Right lobe of liver (tissue), 6 donors: ENCODE results near the gene HCRT. TPM values are rescaled to one million over a fixed set of nuclear protein-coding genes. Genes with fewer than 3 reads are reported as not detected.
"Not testable (repeated sequence)": the region's sequence is repeated elsewhere in the genome, so short reads cannot be mapped to it uniquely, and the experiment has no call there.

ENCODE experiments used
- ATAC-seq, 4 donors: fragments of 200-7000 bp; cut with Tn5 transposase; one replicate each; pipeline ENCODE4 v1.9.1; 2020; ENCODE audit warnings: mild to moderate bottlenecking in 4 of 4, moderate library complexity in 4 of 4
- DNase-seq, 3 donors: peaks; one replicate each; pipeline ENCODE4 v3.0.0-alpha.2; 2020
- H3K27ac ChIP-seq, 3 donors: fragments of 200-600 bp; one replicate each; pipeline ENCODE4 v1.8.0; 2022
- H3K27me3 ChIP-seq, 2 donors: fragments of 200-600 bp; one replicate each; pipeline ENCODE4 v1.8.0; 2022
- H3K36me3 ChIP-seq, 4 donors: fragments of 200-600 bp; sonication (generic) in 1 of 4; one replicate each; pipeline versions ENCODE4 v1.5.1 to v1.8.0; 2017 to 2022; ENCODE audit warnings: control low read depth in 1 of 4
- H3K4me1 ChIP-seq, 4 donors: fragments of 200-600 bp; sonication (generic) in 1 of 4; one replicate each; pipeline versions ENCODE4 v1.5.1 to v1.8.0; 2017 to 2022; ENCODE audit warnings: control low read depth in 1 of 4
- H3K4me3 ChIP-seq, 3 donors: fragments of 200-600 bp; one replicate each; pipeline ENCODE4 v1.8.0; 2022
- H3K9me3 ChIP-seq, 4 donors: fragments of 200-600 bp; sonication (generic) in 1 of 4; one replicate each; pipeline versions ENCODE4 v1.5.1 to v1.8.0; 2017 to 2022; ENCODE audit warnings: control low read depth in 1 of 4
- POLR2A ChIP-seq: fragments of 450-650 bp; IDR thresholded peaks from one replicate; pipeline ENCODE4 v1.6.1; 2017; ENCODE audit warnings: antibody characterized with exemption, mild to moderate bottlenecking
- WGBS: methylation state at CpG from one replicate; pipeline ENCODE4 v1.1.6; 2018; ENCODE audit warnings: low coverage, low lambda C conversion rate; ENCODE audit not compliant: insufficient coverage; ENCODE audit errors: missing lambda C conversion rate; 5-methylcytosine and 5-hydroxymethylcytosine counted together
- intact Hi-C, 2 donors: fragments of 100-400 bp; cut with DNase I; formaldehyde crosslinking; loops; one replicate each; pipeline versions ENCODE4 v1.11.2 to v1.14.1; 2022
- total RNA-seq, 6 experiments: library from RNA; depleted of rRNA in 2 of 6; stranded (reverse); fragments of >200 nt in 2 of 6; fragmentation: NEBNext Ultra II Directional in 3 of 6; extraction: Animal tissue kit (Norgen Biotek cat#: 25700) in 3 of 6; gene quantifications; one replicate each; pipeline versions ENCODE4 v1.1.0 to v1.2.4, GENCODE V29; 2016 to 2023
- TF ChIP-seq, protein P1 (sequence below), 4 donors: fragments of 200-600 bp in 3 of 4; fragments of 450-650 bp in 1 of 4; IDR thresholded peaks; one replicate each; pipeline versions ENCODE4 v1.5.1 to v1.8.0; 2016 to 2022; ENCODE audit warnings: antibody characterized with exemption in 4 of 4, mild to moderate bottlenecking in 2 of 4
- donor health status: DM: no; HTN: yes; CAD: no.
- donor health status: DM: no; HTN: no; CAD: no.
- donor health status: DM: no; HTN: no; CAD: no.
- donor health status: DM: no; HTN: yes; CAD: no.
- donor health status: DM: no; HTN: yes; CAD: no.

HCRT gene
- total RNA-seq, 6 experiments from 2014 or later: not detected

DNA sequence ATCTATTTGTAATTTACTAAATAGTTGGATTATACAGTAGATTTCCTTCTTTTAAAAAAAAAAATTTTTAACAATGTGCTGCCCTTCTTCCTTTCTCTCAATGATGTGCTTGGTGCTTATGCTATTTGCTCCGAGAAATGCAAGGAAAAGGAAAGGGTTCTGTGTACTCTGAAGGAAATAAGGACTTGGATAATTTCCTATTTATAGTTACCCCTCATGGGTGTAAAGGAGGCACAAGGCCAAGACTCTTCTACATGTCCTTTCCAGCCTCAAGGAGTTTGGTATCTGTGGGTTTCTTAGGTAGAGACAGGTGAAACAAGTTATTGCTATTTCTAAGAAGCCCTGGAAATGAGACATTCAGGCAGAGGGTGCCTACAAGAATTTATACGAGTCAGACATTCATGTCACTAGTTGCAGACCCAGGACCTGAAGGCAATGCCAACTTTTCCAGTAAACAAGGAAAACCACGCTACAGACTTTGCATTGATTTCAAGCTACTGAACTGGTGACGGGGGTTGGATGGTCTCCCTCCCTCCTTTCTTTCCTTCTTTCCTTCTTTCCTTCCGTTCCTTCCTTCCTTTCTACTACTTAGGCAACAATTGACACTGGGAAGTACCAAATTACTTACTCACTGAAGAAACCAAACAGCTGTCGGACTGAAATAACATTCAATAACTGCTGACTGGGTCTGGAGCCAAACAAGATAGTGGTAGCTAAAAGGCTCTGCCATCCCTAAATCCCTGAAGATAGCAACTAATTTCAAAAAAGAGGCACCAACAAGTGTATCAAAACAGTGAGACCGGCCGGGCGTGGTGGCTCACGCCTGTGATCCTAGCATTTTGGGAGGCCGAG lies 42.8 kb upstream of the HCRT start:
- 56% methylated on average over 11 of the region's 11 CpGs for WGBS
- Histone ChIP-seq H3K4me3 (no peak overlapping the region), H3K36me3 (peaks cover 0 to 6% (median 2%) of the 10 kb centered on the region in 4 donors), H3K27me3 (no peaks in the 10 kb centered on the region), H3K27ac (no peak overlapping the region), H3K9me3 (no peaks in the 10 kb centered on the region), H3K4me1 (no peaks in the 10 kb centered on the region)
- no peak for ATAC-seq
- DNase-seq: no peak
- TF ChIP-seq POLR2A: no peak
- intact Hi-C loops: no loop called here

GRCh38 chr17:42225646-42226045 lies 40.4 kb upstream of the HCRT start:
- DNase-seq: no peak
- no peak for ATAC-seq
- 71% methylated on average over 5 of the region's 5 CpGs for WGBS
- Histone ChIP-seq H3K36me3 (peaks cover 0 to 17% (median 4%) of the 10 kb centered on the region in 4 donors), H3K4me1 (no peaks in the 10 kb centered on the region), H3K27me3 (no peaks in the 10 kb centered on the region), H3K27ac (no peak overlapping the region), H3K4me3 (no peak overlapping the region), H3K9me3 (no peaks in the 10 kb centered on the region)
- TF ChIP-seq, protein P1, sequence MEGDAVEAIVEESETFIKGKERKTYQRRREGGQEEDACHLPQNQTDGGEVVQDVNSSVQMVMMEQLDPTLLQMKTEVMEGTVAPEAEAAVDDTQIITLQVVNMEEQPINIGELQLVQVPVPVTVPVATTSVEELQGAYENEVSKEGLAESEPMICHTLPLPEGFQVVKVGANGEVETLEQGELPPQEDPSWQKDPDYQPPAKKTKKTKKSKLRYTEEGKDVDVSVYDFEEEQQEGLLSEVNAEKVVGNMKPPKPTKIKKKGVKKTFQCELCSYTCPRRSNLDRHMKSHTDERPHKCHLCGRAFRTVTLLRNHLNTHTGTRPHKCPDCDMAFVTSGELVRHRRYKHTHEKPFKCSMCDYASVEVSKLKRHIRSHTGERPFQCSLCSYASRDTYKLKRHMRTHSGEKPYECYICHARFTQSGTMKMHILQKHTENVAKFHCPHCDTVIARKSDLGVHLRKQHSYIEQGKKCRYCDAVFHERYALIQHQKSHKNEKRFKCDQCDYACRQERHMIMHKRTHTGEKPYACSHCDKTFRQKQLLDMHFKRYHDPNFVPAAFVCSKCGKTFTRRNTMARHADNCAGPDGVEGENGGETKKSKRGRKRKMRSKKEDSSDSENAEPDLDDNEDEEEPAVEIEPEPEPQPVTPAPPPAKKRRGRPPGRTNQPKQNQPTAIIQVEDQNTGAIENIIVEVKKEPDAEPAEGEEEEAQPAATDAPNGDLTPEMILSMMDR (IDR thresholded peaks at IDR 0.05): no peak
- TF ChIP-seq POLR2A: no peak
- intact Hi-C loops: no loop called here

DNA sequence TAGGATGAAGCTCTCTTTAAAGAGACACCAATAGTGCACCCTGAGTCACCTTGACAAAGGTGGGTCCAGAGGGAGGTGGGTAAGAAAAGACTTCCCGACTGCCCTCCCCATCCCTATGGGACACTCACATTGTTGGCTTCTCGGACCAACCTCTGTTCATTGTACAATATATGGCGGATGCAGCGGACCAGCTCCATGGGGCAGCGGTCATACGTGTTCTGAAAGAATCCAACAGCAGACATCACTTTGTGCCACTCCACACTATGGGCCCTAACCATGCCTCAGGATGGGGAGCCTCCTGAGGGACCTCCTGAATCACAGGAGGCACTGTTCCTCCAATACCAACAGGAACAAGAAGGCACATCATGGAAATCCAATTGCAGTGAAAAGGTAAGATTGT lies 39.4 kb upstream of the HCRT start:
- WGBS: 93% methylated on average over 6 of the region's 6 CpGs
- Histone ChIP-seq H3K4me3 (no peak overlapping the region), H3K4me1 (no peaks in the 10 kb centered on the region), H3K9me3 (no peaks in the 10 kb centered on the region), H3K36me3 (peaks cover 0 to 17% (median 4%) of the 10 kb centered on the region in 4 donors), H3K27me3 (no peaks in the 10 kb centered on the region), H3K27ac (no peak overlapping the region)
- ATAC-seq (no peak), DNase-seq (no peak)
- TF ChIP-seq POLR2A: no peak
- TF ChIP-seq, protein P1 (IDR thresholded peaks at IDR 0.05): no peak
- intact Hi-C loops: no loop called here

DNA sequence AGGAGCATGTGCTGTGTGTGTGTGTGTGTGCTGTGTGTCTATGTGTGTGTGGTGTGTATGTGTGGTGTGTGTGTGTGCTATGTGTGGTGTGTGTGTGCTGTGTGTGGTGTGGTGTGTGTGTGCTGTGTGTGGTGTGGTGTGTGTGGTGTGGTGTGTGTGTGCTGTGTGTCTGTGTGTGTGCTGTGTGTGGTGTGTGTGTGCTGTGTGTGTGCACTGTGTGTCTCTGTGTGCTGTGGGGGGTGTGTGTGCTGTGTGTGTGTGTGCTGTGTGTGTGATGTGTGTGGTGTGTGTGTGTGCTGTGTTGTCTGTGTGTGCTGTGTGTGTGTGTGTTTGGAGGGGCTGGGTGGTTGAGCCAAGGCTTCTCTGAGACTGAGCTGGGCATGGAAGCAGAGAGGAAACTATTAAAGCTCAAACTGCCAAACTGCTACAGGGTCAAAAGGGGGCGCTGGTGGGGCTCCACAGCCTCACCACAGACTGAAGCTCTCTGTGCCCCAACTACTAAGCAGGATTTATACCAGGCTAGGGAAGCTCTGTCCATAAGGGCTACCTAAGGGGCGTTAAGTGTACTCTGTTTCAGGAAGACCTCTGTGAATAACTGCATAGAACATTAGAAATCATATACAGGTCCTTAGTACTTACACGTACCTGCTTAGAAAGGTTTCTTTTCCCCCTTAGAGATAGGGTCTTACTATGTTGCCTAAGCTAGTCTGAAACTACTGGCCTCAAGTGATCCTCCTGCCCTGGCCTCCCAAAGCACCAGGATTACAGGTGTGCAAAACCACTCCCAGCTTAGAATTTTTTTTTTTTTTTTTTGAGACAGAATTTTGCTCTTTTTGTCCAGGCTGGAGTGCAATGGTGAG lies 36.9 kb upstream of the HCRT start:
- peak in 1 of 3 donors; percentile 37 for DNase-seq

DNA sequence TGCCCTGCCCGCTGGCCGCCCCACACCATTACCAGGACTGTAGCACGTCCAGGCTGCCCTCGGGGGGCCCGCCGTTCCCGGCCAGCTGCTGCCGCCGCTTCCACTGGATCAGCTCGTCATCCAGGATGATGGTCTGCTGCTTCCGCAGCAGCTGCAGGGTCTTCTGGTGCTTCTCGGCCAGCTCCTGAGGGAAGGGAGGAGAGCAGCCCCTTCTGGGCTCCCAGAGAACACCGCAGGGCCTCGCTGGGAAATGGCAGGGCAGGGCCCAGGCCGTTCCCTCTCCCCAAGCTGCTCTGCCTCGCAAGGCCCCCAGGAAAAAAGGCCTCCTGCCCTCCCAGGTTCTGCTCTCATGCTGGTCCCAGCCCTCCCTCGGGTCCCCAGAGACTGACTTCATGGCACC lies 34.0 kb upstream of the HCRT start:
- H3K4me1 ChIP-seq, H3K27me3 ChIP-seq, ATAC-seq, H3K27ac ChIP-seq, intact Hi-C loops, DNase-seq, H3K4me3 ChIP-seq, H3K9me3 ChIP-seq: not testable (repeated sequence)
- no CpG with 5 or more reads among the region's 17 CpGs for WGBS
- peaks cover 0 to 55% (median 14%) of the 10 kb centered on the region in 4 donors for H3K36me3 ChIP-seq

More for the DNA sequence above, 36.9 kb upstream of the HCRT start:
- peak; percentile 83 to 96 (median 91) for ATAC-seq
- intact Hi-C loops: no loop called here
- Histone ChIP-seq H3K36me3 (peaks cover 0 to 30% (median 6%) of the 10 kb centered on the region in 4 donors), H3K27ac (no peak overlapping the region), H3K9me3 (no peaks in the 10 kb centered on the region), H3K4me3 (no peak overlapping the region), H3K4me1 (no peaks in the 10 kb centered on the region), H3K27me3 (no peaks in the 10 kb centered on the region)
- TF ChIP-seq POLR2A: no peak
- TF ChIP-seq, protein P1 (IDR thresholded peaks at IDR 0.05): peak; percentile 52 to 62 (median 58)
- WGBS: no CpG with 5 or more reads among the region's 3 CpGs
